ENCODE measurements around the gene NDUFV2. TPM values are rescaled to one million over a fixed set of nuclear protein-coding genes. Genes with fewer than 3 reads are reported as not detected.

Gene NDUFV2
- polyA plus RNA-seq (107 to 202 TPM (median 125 TPM) in 3 replicates), polyA minus RNA-seq (13.4 to 56.9 TPM (median 38.3 TPM) in 3 replicates)
- polyA plus RNA-seq (2011; ENCODE audit: low read depth), result 40.2 TPM
- 106 and 185 TPM in 2 replicates for polyA plus RNA-seq (2011; cell fraction: cytosol; rRNA removed)
- 67.0 and 74.2 TPM in 2 replicates for polyA plus RNA-seq (2011; cell fraction: nucleus; rRNA removed)
- polyA plus RNA-seq (2012; ENCODE audit: low replicate concordance), result 100 and 142 TPM in 2 replicates
- polyA minus RNA-seq (2011; cell fraction: cytosol; rRNA and poly(A)+ RNA removed), result 20.5 TPM
- 23.6 and 35.1 TPM in 2 replicates for polyA minus RNA-seq (2011; cell fraction: nucleus; rRNA and poly(A)+ RNA removed)

GRCh38 chr18:9102508-9103375 lies at the start of gene NDUFV2:
TSS of gene NDUFV2 (plus strand) at chr18:9102699. CDS start at chr18:9102744, 45 bp downstream.
- Histone ChIP-seq H4K20me1 (ENCODE audit: control insufficient read depth, extremely low read depth, insufficient read depth, low read length) (peaks cover 2% of the 10 kb centered on the region), H3K4me2 (ENCODE audit: control insufficient read depth, extremely low read depth, insufficient read depth, low read depth, low read length) (peak within 1 kb of the TSS; percentile 97), H3K9me3 (ENCODE audit: control insufficient read depth, low read depth, low read length) (no peaks in the 10 kb centered on the region), H2AFZ (ENCODE audit: control insufficient read depth, low read length) (peak within 1 kb of the TSS; percentile 49), H3K79me2 (ENCODE audit: control insufficient read depth, insufficient read depth, low read length) (peaks cover 54% of the 10 kb centered on the region), H3K9ac (ENCODE audit: control insufficient read depth, extremely low read depth, insufficient read depth, low read length) (peak within 1 kb of the TSS; percentile 95), H3K4me1 (ENCODE audit: control insufficient read depth, extremely low read depth, insufficient read depth, low read length) (peaks cover 33% of the 10 kb centered on the region), H3K27ac (ENCODE audit: control insufficient read depth, insufficient read depth, low read length) (peak within 1 kb of the TSS; percentile 93), H3K36me3 (ENCODE audit: control insufficient read depth in 2 of 2, extremely low read depth in 1 of 2, insufficient read depth in 2 of 2, low read length in 2 of 2) (no peaks in the 10 kb centered on the region), H3K27me3 (ENCODE audit: control insufficient read depth, extremely low read depth, insufficient read depth, low read length) (no peaks in the 10 kb centered on the region), H3K4me3 (ENCODE audit: control insufficient read depth in 2 of 3, extremely low read depth in 1 of 3, insufficient read depth in 2 of 3, low read depth in 1 of 3, low read length in 3 of 3) (peak within 1 kb of the TSS; percentile 54 to 96 (median 93)), H3K9me1 (ENCODE audit: control insufficient read depth, extremely low read depth, insufficient read depth, low read length) (no peaks in the 10 kb centered on the region)
- dilution Hi-C loops (cut with MboI; ENCODE audit: extremely low pct_ligation_motif_present, low sequenced_read_pairs), result no loop called here
- FAIRE-seq, result no peak
- TF ChIP-seq EZH2 (IDR thresholded peaks at IDR 0.05; ENCODE audit: low read length) (no peak), CTCF (optimal IDR thresholded peaks at IDR 0.05 in 1 of 3, IDR thresholded peaks at IDR 0.05 in 1 of 3, conservative IDR thresholded peaks at IDR 0.05 in 1 of 3; ENCODE audit: extremely low read depth in 1 of 3, insufficient read depth in 2 of 3, low read length in 3 of 3) (no peak)
- DNase-seq (ENCODE audit: low read depth, low spot score), result no peak

GRCh38 chr18:9053814-9054213 lies 48.7 kb upstream of the NDUFV2 start:
- H3K4me1 ChIP-seq (ENCODE audit: control insufficient read depth, extremely low read depth, insufficient read depth, low read length), result peaks cover 22% of the 10 kb centered on the region
- H3K27me3 ChIP-seq (ENCODE audit: control insufficient read depth, extremely low read depth, insufficient read depth, low read length), result no peaks in the 10 kb centered on the region
- H3K9ac ChIP-seq (ENCODE audit: control insufficient read depth, extremely low read depth, insufficient read depth, low read length), result no peak overlapping the region
- no peak for FAIRE-seq
- dilution Hi-C loops (cut with MboI; ENCODE audit: extremely low pct_ligation_motif_present, low sequenced_read_pairs), result no loop called here
- no peak for DNase-seq (ENCODE audit: low read depth, low spot score)
- H3K9me1 ChIP-seq (ENCODE audit: control insufficient read depth, extremely low read depth, insufficient read depth, low read length), result no peaks in the 10 kb centered on the region
- H3K9me3 ChIP-seq (ENCODE audit: control insufficient read depth, low read depth, low read length), result peaks cover 2% of the 10 kb centered on the region
- no peaks in the 10 kb centered on the region for H3K79me2 ChIP-seq (ENCODE audit: control insufficient read depth, insufficient read depth, low read length)
- TF ChIP-seq CTCF (optimal IDR thresholded peaks at IDR 0.05 in 1 of 3, IDR thresholded peaks at IDR 0.05 in 1 of 3, conservative IDR thresholded peaks at IDR 0.05 in 1 of 3; ENCODE audit: extremely low read depth in 1 of 3, insufficient read depth in 2 of 3, low read length in 3 of 3), result no peak
- TF ChIP-seq EZH2 (IDR thresholded peaks at IDR 0.05; ENCODE audit: low read length), result no peak
- no peak overlapping the region for H2AFZ ChIP-seq (ENCODE audit: control insufficient read depth, low read length)
- no peaks in the 10 kb centered on the region for H4K20me1 ChIP-seq (ENCODE audit: control insufficient read depth, extremely low read depth, insufficient read depth, low read length)
- no peak overlapping the region for H3K27ac ChIP-seq (ENCODE audit: control insufficient read depth, insufficient read depth, low read length)
- H3K4me3 ChIP-seq (ENCODE audit: control insufficient read depth in 2 of 3, extremely low read depth in 1 of 3, insufficient read depth in 2 of 3, low read depth in 1 of 3, low read length in 3 of 3), result no peak overlapping the region
- no peaks in the 10 kb centered on the region for H3K36me3 ChIP-seq (ENCODE audit: control insufficient read depth in 2 of 2, extremely low read depth in 1 of 2, insufficient read depth in 2 of 2, low read length in 2 of 2)
- H3K4me2 ChIP-seq (ENCODE audit: control insufficient read depth, extremely low read depth, insufficient read depth, low read depth, low read length), result no peak overlapping the region

Data from keratinocyte (primary cell).